ENCODE data around the gene ATP13A2.
A peak's percentile ranks its signal among the peaks of the same experiment; 100 is the strongest.

ATP13A2 gene

GRCh38 chr1:17031436-17031835, 19.7 kb upstream of the ATP13A2 start:
- DNase-seq (ENCODE audit: low spot score), result no peak

- no peak for DNase-seq (ENCODE audit: low spot score)
These were observed 18.5 kb upstream of the ATP13A2 start for GRCh38 chr1:17030206-17030605.

- DNase-seq (ENCODE audit: low spot score), result no peak
These were observed 17.0 kb upstream of the ATP13A2 start for GRCh38 chr1:17028662-17029188.

GRCh38 chr1:17027900-17028299, 16.2 kb upstream of the ATP13A2 start:
- no peak for DNase-seq (ENCODE audit: low spot score)

GRCh38 chr1:17027403-17027802, 15.7 kb upstream of the ATP13A2 start:
- no peak for DNase-seq (ENCODE audit: low spot score)

GRCh38 chr1:17024721-17025120, 13.0 kb upstream of the ATP13A2 start:
- no peak for DNase-seq (ENCODE audit: low spot score)

- no peak for DNase-seq (ENCODE audit: low spot score)
These were observed 11.8 kb upstream of the ATP13A2 start for GRCh38 chr1:17023573-17023972.

- DNase-seq (ENCODE audit: low spot score), result no peak
These were observed 11.4 kb upstream of the ATP13A2 start for GRCh38 chr1:17023102-17023501.

GRCh38 chr1:17021896-17022295, 10.2 kb upstream of the ATP13A2 start:
- DNase-seq (ENCODE audit: low spot score), result no peak

- DNase-seq (ENCODE audit: low spot score), result no peak
These were observed 8.8 kb upstream of the ATP13A2 start for GRCh38 chr1:17020502-17020901.

- DNase-seq (ENCODE audit: low spot score), result no peak
These were observed 7.1 kb upstream of the ATP13A2 start for GRCh38 chr1:17018849-17019248.

GRCh38 chr1:17017435-17017834, 5.7 kb upstream of the ATP13A2 start:
- no peak for DNase-seq (ENCODE audit: low spot score)

- peak; percentile 49 for DNase-seq (ENCODE audit: low spot score)
These were observed 4.6 kb upstream of the ATP13A2 start for GRCh38 chr1:17016317-17016661.

- DNase-seq (ENCODE audit: low spot score), result no peak
These were observed 3.2 kb upstream of the ATP13A2 start for GRCh38 chr1:17014671-17015567.

GRCh38 chr1:17013491-17014320, 2.0 kb upstream of the ATP13A2 start:
- no peak for DNase-seq (ENCODE audit: low spot score)

GRCh38 chr1:17012775-17013490, 1.2 kb upstream of the ATP13A2 start:
- DNase-seq (ENCODE audit: low spot score), result peak; percentile 19

- DNase-seq (ENCODE audit: low spot score), result no peak
These were observed 663 bp downstream of the ATP13A2 start for GRCh38 chr1:17011092-17011438.

GRCh38 chr1:17009706-17010105, 2.0 kb downstream of the ATP13A2 start:
- peak; percentile 71 for DNase-seq (ENCODE audit: low spot score)

GRCh38 chr1:17008208-17008855, 3.4 kb downstream of the ATP13A2 start:
- no peak for DNase-seq (ENCODE audit: low spot score)

GRCh38 chr1:17007121-17007520, 4.6 kb downstream of the ATP13A2 start:
- no peak for DNase-seq (ENCODE audit: low spot score)

GRCh38 chr1:17005365-17005740, 6.4 kb downstream of the ATP13A2 start:
- no peak for DNase-seq (ENCODE audit: low spot score)
